HepG2 (cell line): Measurements from ENCODE around the gene MAP3K2. TPM values are rescaled to one million over a fixed set of nuclear protein-coding genes. Genes with fewer than 3 reads are reported as not detected.

Experiments used
- CBX2 ChIP-seq, 2 experiments: fragments of 200-600 bp in 1 of 2; sonication (generic); formaldehyde crosslinking in 1 of 2; IDR thresholded peaks; 2 replicates each; pipeline versions ENCODE4 v1.7.0 to v1.8.1; 2018 to 2022; ENCODE audit warnings: low read depth in 2 of 2, low read length in 1 of 2, mild to moderate bottlenecking in 1 of 2, missing genetic modification reagents in 1 of 2
- EED ChIP-seq: sonication (generic); formaldehyde crosslinking; IDR thresholded peaks from 2 replicates; pipeline ENCODE4 v1.5.0; 2020; ENCODE audit warnings: mild to moderate bottlenecking, missing genetic modification reagents
- EP300 ChIP-seq, 3 experiments: sonication (generic) in 1 of 3; formaldehyde crosslinking in 1 of 3; IDR thresholded peaks; 2 replicates each; pipeline versions ENCODE4 v1.5.1 to v1.6.1; 2011 to 2020; ENCODE audit warnings: low read depth in 2 of 3, low read length in 2 of 3, borderline replicate concordance in 1 of 3, improper control_type of control experiment in 1 of 3, mild to moderate bottlenecking in 1 of 3, missing genetic modification reagents in 1 of 3, moderate library complexity in 1 of 3
- JARID2 ChIP-seq: sonication (generic); formaldehyde crosslinking; IDR thresholded peaks from 2 replicates; pipeline ENCODE4 v1.8.1; 2023; ENCODE audit warnings: missing genetic modification reagents, inconsistent platforms; ENCODE audit not compliant: insufficient replicate concordance
- MTERF4 ChIP-seq: sonication (generic); formaldehyde crosslinking; IDR thresholded peaks from 2 replicates; pipeline ENCODE4 v1.8.0; 2023; ENCODE audit warnings: mild to moderate bottlenecking, missing genetic modification reagents
- PHB2 ChIP-seq: fragments of 450-650 bp; IDR thresholded peaks from 2 replicates; pipeline ENCODE4 v1.6.1; 2018; ENCODE audit not compliant: partially characterized antibody
- REXO4 ChIP-seq: sonication (generic); formaldehyde crosslinking; IDR thresholded peaks from 2 replicates; pipeline ENCODE4 v1.8.0; 2022; ENCODE audit warnings: missing genetic modification reagents, mild to moderate bottlenecking, borderline replicate concordance
- SP2 ChIP-seq: sonication (generic); formaldehyde crosslinking; IDR thresholded peaks from 2 replicates; pipeline ENCODE4 v1.5.1; 2020; ENCODE audit warnings: mild to moderate bottlenecking, missing genetic modification reagents
- SRSF9 ChIP-seq: fragments of 200-400 bp; formaldehyde crosslinking; IDR thresholded peaks from 2 replicates; pipeline ENCODE4 v1.6.1; 2018; ENCODE audit warnings: borderline replicate concordance, mild to moderate bottlenecking, low read depth, low read length; ENCODE audit not compliant: insufficient read depth, poor library complexity, severe bottlenecking
- TCF12 ChIP-seq, 2 experiments: fragments of 450-650 bp in 1 of 2; sonication (generic) in 1 of 2; formaldehyde crosslinking in 1 of 2; IDR thresholded peaks; 2 replicates each; pipeline versions ENCODE4 v1.6.1 to v1.8.0; 2017 to 2022; ENCODE audit warnings: antibody characterized with exemption in 1 of 2, mild to moderate bottlenecking in 1 of 2, missing genetic modification reagents in 1 of 2, moderate library complexity in 1 of 2
- TRIM22 ChIP-seq: fragments of 450-650 bp; IDR thresholded peaks from 2 replicates; pipeline ENCODE4 v1.6.1; 2017
- ZBTB25 ChIP-seq: IDR thresholded peaks from 2 replicates; pipeline ENCODE4 v1.6.1; 2018; ENCODE audit warnings: missing genetic modification reagents
- ZFP82 ChIP-seq: sonication (generic); formaldehyde crosslinking; IDR thresholded peaks from 2 replicates; pipeline ENCODE4 v1.5.1; 2020; ENCODE audit warnings: mild to moderate bottlenecking, missing genetic modification reagents, borderline replicate concordance
- ZFP91 ChIP-seq: sonication (generic); formaldehyde crosslinking; IDR thresholded peaks from 2 replicates; pipeline ENCODE4 v1.9.0; 2022; ENCODE audit warnings: missing genetic modification reagents, mild to moderate bottlenecking, borderline replicate concordance
- ZNF34 ChIP-seq: sonication (generic); formaldehyde crosslinking; IDR thresholded peaks from 2 replicates; pipeline ENCODE4 v1.4.0; 2020; ENCODE audit warnings: mild to moderate bottlenecking, missing genetic modification reagents, borderline replicate concordance
- ZNF549 ChIP-seq: sonication (generic); formaldehyde crosslinking; IDR thresholded peaks from 2 replicates; pipeline ENCODE4 v1.5.0; 2020; ENCODE audit warnings: missing genetic modification reagents
- ZNF589 ChIP-seq: sonication (generic); formaldehyde crosslinking; conservative IDR thresholded peaks from 2 replicates; pipeline ENCODE4 v1.8.0; 2022; ENCODE audit warnings: mild to moderate bottlenecking, moderate library complexity, missing genetic modification reagents
- ZNF670 ChIP-seq: sonication (generic); formaldehyde crosslinking; IDR thresholded peaks from 2 replicates; pipeline ENCODE4 v1.8.0; 2022; ENCODE audit warnings: mild to moderate bottlenecking, missing genetic modification reagents, borderline replicate concordance
- ZNF788 ChIP-seq: sonication (generic); formaldehyde crosslinking; IDR thresholded peaks from 2 replicates; pipeline ENCODE4 v1.5.0; 2020; ENCODE audit warnings: mild to moderate bottlenecking, missing genetic modification reagents, borderline replicate concordance
- ZNF841 ChIP-seq: sonication (generic); formaldehyde crosslinking; IDR thresholded peaks from 2 replicates; pipeline ENCODE4 v1.8.1; 2023; ENCODE audit warnings: missing genetic modification reagents, borderline replicate concordance
- ZSCAN22 ChIP-seq: sonication (generic); formaldehyde crosslinking; IDR thresholded peaks from 2 replicates; pipeline ENCODE4 v1.4.0; 2020; ENCODE audit warnings: mild to moderate bottlenecking, missing genetic modification reagents
- polyA plus RNA-seq, 8 experiments: library from polyadenylated mRNA; depleted of rRNA in 3 of 8; stranded (reverse) in 7 of 8; unstranded in 1 of 8; fragments of >200 nt; fragmentation: Illumina TruSeq in 4 of 8; extraction: Trizol in 4 of 8; gene quantifications; 2 replicates each; pipeline versions ENCODE4 v1.2.1 to v1.2.3, GENCODE V29; 2011 to 2016; ENCODE audit warnings: low read depth in 4 of 8, missing spikeins in 1 of 8, mixed read lengths in 1 of 8; ENCODE audit not compliant: insufficient read depth in 1 of 8
- total RNA-seq, 5 experiments: library from RNA; depleted of rRNA; stranded (reverse); fragments of >200 nt; fragmentation: Illumina TruSeq; extraction: Trizol; gene quantifications; 2 replicates each; pipeline ENCODE4 v1.2.3, GENCODE V29; 2016; ENCODE audit warnings: low read depth in 1 of 5

MAP3K2 gene
- total and polyA plus RNA-seq, 2 of the 13 experiments (the other 11 are each of a cell fraction or from before 2014, with no cell fraction given), result 12.2 to 37.2 TPM

- TF ChIP-seq ZFP91 (CRISPR knock-in tag) (0 out of 2 replicates have a peak, but pooled peaks have one; percentile 22), PHB2 (no peak), ZNF670 (CRISPR knock-in tag) (no peak), JARID2 (CRISPR knock-in tag) (no peak), MTERF4 (CRISPR knock-in tag) (peak; percentile 45; the same call in 1 of the 2 replicates), ZNF549 (no peak), REXO4 (no peak), ZNF589 (CRISPR knock-in tag) (no peak), TCF12 (IDR thresholded peaks at IDR 0.05) (no peak), TCF12 (CRISPR knock-in tag; IDR thresholded peaks at IDR 0.05) (no peak), TRIM22 (no peak), ZBTB25 (CRISPR knock-in tag) (peak; percentile 82), ZNF841 (CRISPR knock-in tag) (no peak), SP2 (no peak), ZNF788 (peak; percentile 67; the same call in 1 of the 2 replicates), CBX2 (IDR thresholded peaks at IDR 0.05; ENCODE audit: low read depth, low read length) (no peak), CBX2 (CRISPR knock-in tag; IDR thresholded peaks at IDR 0.05; ENCODE audit: low read depth) (no peak), SRSF9 (no peak), ZSCAN22 (CRISPR knock-in tag) (no peak), ZFP82 (no peak), ZNF34 (peak; percentile 66; the same call in 1 of the 2 replicates), EED (CRISPR knock-in tag) (no peak), EP300 (IDR thresholded peaks at IDR 0.05; ENCODE audit: low read depth in 2 of 2, low read length in 2 of 2) (peak in 1 of 2 experiments; percentile 57; a peak in 1 of 4 replicates), EP300 (CRISPR knock-in tag; IDR thresholded peaks at IDR 0.05; ENCODE audit: borderline replicate concordance) (0 out of 2 replicates have a peak, but pooled peaks have one; percentile 51)
Measured at GRCh38 chr2:127414638-127415592, 27.1 kb upstream of the MAP3K2 start (continued).
